H1 (cell line): ENCODE results near the gene SPOP. TPM values are rescaled to one million over a fixed set of nuclear protein-coding genes. Genes with fewer than 3 reads are reported as not detected.

Experiments
- CTCF ChIA-PET: fragments of 300-600 bp; sonication (Branson Sonifier 250); formaldehyde crosslinking; loops from one replicate; lab custom pipeline; 2021; ENCODE audit not compliant: partially characterized antibody; lab: Charles Lee
- POLR2A ChIA-PET: fragments of 300-600 bp; sonication (Branson Sonifier 250); formaldehyde crosslinking; loops from one replicate; lab custom pipeline; 2021; ENCODE audit warnings: inconsistent platforms; ENCODE audit not compliant: partially characterized antibody; lab: Charles Lee
- DNase-seq, 2 experiments: peaks; one replicate each; pipeline versions ENCODE4 v3.0.0 to v3.0.0-alpha.2; 2010 to 2022; ENCODE audit warnings: low spot score in 2 of 2, low read depth in 1 of 2, mixed read lengths in 1 of 2
- FAIRE-seq: peaks from 2 replicates; lab custom pipeline; 2011; peaks lifted over from hg19 to GRCh38; lab: Jason Lieb, UNC
- H2AFZ ChIP-seq: 2 replicates; pipeline ENCODE4 v1.8.1; 2012; ENCODE audit warnings: low read length, inconsistent platforms
- H2AK5ac ChIP-seq: 2 replicates; pipeline ENCODE4 v1.6.1; 2013; ENCODE audit warnings: low read depth, low read length
- H2BK120ac ChIP-seq: replicated peaks from 2 replicates; pipeline ENCODE3; 2013; ENCODE audit warnings: low read depth, low read length, inconsistent platforms
- H2BK12ac ChIP-seq: 2 replicates; pipeline ENCODE4 v1.6.1; 2013; ENCODE audit warnings: low read depth, low read length
- H2BK15ac ChIP-seq: 2 replicates; pipeline ENCODE4 v1.6.1; 2013; ENCODE audit warnings: low read length
- H2BK20ac ChIP-seq: 2 replicates; pipeline ENCODE4 v1.6.1; 2013; ENCODE audit warnings: low read length
- H2BK5ac ChIP-seq: 2 replicates; pipeline ENCODE4 v1.6.1; 2013; ENCODE audit warnings: low read depth, low read length
- H3K14ac ChIP-seq: 2 replicates; pipeline ENCODE4 v1.6.1; 2013; ENCODE audit warnings: inconsistent platforms; ENCODE audit not compliant: insufficient read length
- H3K18ac ChIP-seq: 2 replicates; pipeline ENCODE4 v1.6.1; 2013; ENCODE audit warnings: low read length; ENCODE audit errors: extremely low read depth
- H3K23ac ChIP-seq: 2 replicates; pipeline ENCODE4 v1.6.1; 2013; ENCODE audit warnings: inconsistent platforms; ENCODE audit not compliant: insufficient read length
- H3K23me2 ChIP-seq: 2 replicates; pipeline ENCODE4 v1.6.1; 2013; ENCODE audit warnings: low read depth, low read length
- H3K27ac ChIP-seq: 2 replicates; pipeline ENCODE4 v1.6.1; 2011; ENCODE audit warnings: low read depth, low read length, inconsistent platforms
- H3K27me3 ChIP-seq, 4 experiments: replicated peaks in 1 of 4; 1 replicate in 1 of 4; 2 replicates in 3 of 4; pipeline versions ENCODE4 v1.6.1 to v1.8.1; 2011 to 2013; ENCODE audit warnings: low read length in 3 of 4, mild to moderate bottlenecking in 3 of 4, inconsistent platforms in 2 of 4, mixed read lengths in 2 of 4, moderate library complexity in 1 of 4; ENCODE audit not compliant: control insufficient read depth in 3 of 4, insufficient read depth in 3 of 4; ENCODE audit errors: extremely low read depth in 1 of 4
- H3K36me3 ChIP-seq, 4 experiments: 2 replicates each; pipeline versions ENCODE4 v1.6.1 to v1.8.1; 2011 to 2013; ENCODE audit warnings: mild to moderate bottlenecking in 4 of 4, low read length in 3 of 4, moderate library complexity in 2 of 4, control low read depth in 1 of 4, inconsistent platforms in 1 of 4; ENCODE audit not compliant: insufficient read depth in 4 of 4, control insufficient read depth in 2 of 4
- H3K4ac ChIP-seq: replicated peaks from 2 replicates; pipeline ENCODE3; 2013; ENCODE audit warnings: low read length, low read depth, mixed read lengths, inconsistent platforms; ENCODE audit not compliant: insufficient read length
- H3K4me1 ChIP-seq, 4 experiments: replicated peaks in 1 of 4; 1 replicate in 1 of 4; 2 replicates in 3 of 4; pipeline versions ENCODE4 v1.6.1 to v1.8.1; 2011 to 2013; ENCODE audit warnings: low read length in 3 of 4, inconsistent platforms in 2 of 4, mixed read lengths in 1 of 4; ENCODE audit not compliant: insufficient read depth in 4 of 4, control insufficient read depth in 3 of 4
- H3K4me2 ChIP-seq, 2 experiments: 2 replicates each; pipeline versions ENCODE4 v1.6.1 to v1.8.1; 2011 to 2013; ENCODE audit warnings: low read depth in 2 of 2, low read length in 2 of 2, control low read depth in 1 of 2, inconsistent platforms in 1 of 2, mild to moderate bottlenecking in 1 of 2; ENCODE audit not compliant: insufficient read depth in 1 of 2
- H3K4me3 ChIP-seq, 4 experiments: fragments of 200-600, 300-600 bp in 1 of 4; sonication (generic), shearing (Covaris generic), sonication (Bioruptor Twin) in 1 of 4; 2 replicates each; pipeline versions ENCODE4 v1.5.1 to v1.8.1; 2011 to 2016; ENCODE audit warnings: low read length in 4 of 4, low read depth in 3 of 4, control low read depth in 2 of 4, inconsistent platforms in 2 of 4, mild to moderate bottlenecking in 2 of 4, mixed read lengths in 1 of 4, moderate library complexity in 1 of 4; ENCODE audit not compliant: insufficient read depth in 2 of 4; ENCODE audit errors: extremely low read depth in 1 of 4
- H3K56ac ChIP-seq: replicated peaks from 2 replicates; pipeline ENCODE3; 2013; ENCODE audit warnings: low read depth, mild to moderate bottlenecking, mixed read lengths, low read length, inconsistent platforms; ENCODE audit not compliant: insufficient read length
- H3K79me1 ChIP-seq: 2 replicates; pipeline ENCODE4 v1.6.1; 2013; ENCODE audit warnings: low read depth, low read length, control low read depth
- H3K79me2 ChIP-seq, 2 experiments: 2 replicates each; pipeline versions ENCODE4 v1.6.1 to v1.8.1; 2012 to 2013; ENCODE audit warnings: low read length in 2 of 2, mild to moderate bottlenecking in 2 of 2, inconsistent platforms in 1 of 2; ENCODE audit not compliant: insufficient read depth in 2 of 2, control insufficient read depth in 1 of 2
- H3K9ac ChIP-seq, 4 experiments: replicated peaks in 1 of 4; 1 replicate in 1 of 4; 2 replicates in 3 of 4; pipeline versions ENCODE4 v1.6.1 to v1.8.1; 2011 to 2013; ENCODE audit warnings: low read depth in 3 of 4, low read length in 3 of 4, control low read depth in 2 of 4, mild to moderate bottlenecking in 2 of 4, moderate library complexity in 2 of 4, inconsistent platforms in 1 of 4; ENCODE audit errors: extremely low read depth in 1 of 4
- H3K9me3 ChIP-seq, 2 experiments: 2 replicates each; pipeline versions ENCODE4 v1.6.1 to v1.8.1; 2012 to 2013; ENCODE audit warnings: mild to moderate bottlenecking in 2 of 2, moderate library complexity in 2 of 2, control low read depth in 1 of 2, inconsistent platforms in 1 of 2, low read depth in 1 of 2, low read length in 1 of 2, mixed read lengths in 1 of 2; ENCODE audit not compliant: insufficient read depth in 2 of 2
- H4K20me1 ChIP-seq, 2 experiments: replicated peaks in 1 of 2; 2 replicates each; pipeline versions ENCODE3 to v1.8.1; 2011 to 2013; ENCODE audit warnings: inconsistent platforms in 2 of 2, low read length in 2 of 2, mild to moderate bottlenecking in 1 of 2; ENCODE audit not compliant: insufficient read depth in 2 of 2, control insufficient read depth in 1 of 2
- H4K5ac ChIP-seq: 2 replicates; pipeline ENCODE4 v1.6.1; 2013; ENCODE audit warnings: low read length, low read depth, mixed read lengths, inconsistent platforms; ENCODE audit not compliant: insufficient read length
- H4K8ac ChIP-seq: 2 replicates; pipeline ENCODE4 v1.8.0; 2013; ENCODE audit warnings: mild to moderate bottlenecking, moderate library complexity, low read length, inconsistent platforms; ENCODE audit not compliant: insufficient read depth; ENCODE audit errors: extremely low read depth
- H4K91ac ChIP-seq: replicated peaks from 2 replicates; pipeline ENCODE3; 2013; ENCODE audit warnings: low read length, mixed read lengths, inconsistent platforms; ENCODE audit not compliant: insufficient read length
- BCL11A ChIP-seq, 2 experiments: IDR thresholded peaks; one replicate each; pipeline ENCODE4 v1.6.1; 2011; ENCODE audit warnings: low read depth in 2 of 2, low read length in 2 of 2, mild to moderate bottlenecking in 2 of 2
- CBX8 ChIP-seq: fragments of 300-800, 300-1000 bp; sonication (generic); IDR thresholded peaks from 2 replicates; pipeline ENCODE4 v1.7.1; 2016; ENCODE audit warnings: low read depth, low read length, borderline replicate concordance
- CHD1 ChIP-seq: IDR thresholded peaks from 2 replicates; pipeline ENCODE4 v1.6.1; 2012; ENCODE audit warnings: low read depth, low read length, improper control_type of control experiment
- CREB1 ChIP-seq: IDR thresholded peaks from 2 replicates; pipeline ENCODE4 v1.6.1; 2012; ENCODE audit warnings: inconsistent platforms
- GABPA ChIP-seq: IDR thresholded peaks from 2 replicates; pipeline ENCODE4 v1.6.1; 2011; ENCODE audit warnings: mild to moderate bottlenecking, low read length, moderate library complexity, borderline replicate concordance; ENCODE audit not compliant: insufficient read depth
- KDM1A ChIP-seq: fragments of 200-600, 300-600 bp; sonication (generic); IDR thresholded peaks from 2 replicates; pipeline ENCODE4 v1.7.1; 2016; ENCODE audit warnings: mild to moderate bottlenecking, low read length, borderline replicate concordance
- POLR2A ChIP-seq, 2 experiments: IDR thresholded peaks; 1 replicate in 1 of 2; 2 replicates in 1 of 2; pipeline ENCODE4 v1.6.1; 2011; ENCODE audit warnings: low read depth in 2 of 2, low read length in 2 of 2, mild to moderate bottlenecking in 2 of 2; ENCODE audit errors: control extremely low read depth in 1 of 2
- RAD21 ChIP-seq, 2 experiments: IDR thresholded peaks in 1 of 2; conservative IDR thresholded peaks in 1 of 2; 2 replicates each; pipeline ENCODE4 v1.6.1; 2011; ENCODE audit warnings: low read depth in 2 of 2, low read length in 2 of 2, improper control_type of control experiment in 1 of 2, inconsistent platforms in 1 of 2, mild to moderate bottlenecking in 1 of 2, moderate library complexity in 1 of 2
- SIN3A ChIP-seq, 2 experiments: IDR thresholded peaks in 1 of 2; conservative IDR thresholded peaks in 1 of 2; 2 replicates each; pipeline ENCODE4 v1.6.1; 2011 to 2012; ENCODE audit warnings: low read length in 2 of 2, improper control_type of control experiment in 1 of 2, low read depth in 1 of 2, mild to moderate bottlenecking in 1 of 2
- SIX5 ChIP-seq: IDR thresholded peaks from 2 replicates; pipeline ENCODE4 v1.6.1; 2011; ENCODE audit warnings: mild to moderate bottlenecking, low read depth, low read length
- SRF ChIP-seq: IDR thresholded peaks from 2 replicates; pipeline ENCODE4 v1.6.1; 2011; ENCODE audit warnings: mild to moderate bottlenecking, low read depth, low read length, moderate library complexity
- TCF12 ChIP-seq: IDR thresholded peaks from 2 replicates; pipeline ENCODE4 v1.6.1; 2011; ENCODE audit warnings: low read depth, mild to moderate bottlenecking, low read length
- YY1 ChIP-seq: IDR thresholded peaks from 2 replicates; pipeline ENCODE4 v1.6.1; 2011; ENCODE audit warnings: low read depth, mild to moderate bottlenecking, low read length
- ZNF274 ChIP-seq: IDR thresholded peaks from 2 replicates; pipeline ENCODE4 v1.7.0; 2012; ENCODE audit warnings: low read length, borderline replicate concordance; ENCODE audit errors: extremely low read depth
- WGBS, 2 experiments: shearing (Covaris generic) in 1 of 2; methylation state at CpG; one replicate each; pipeline versions ENCODE4 v1.1.6 to v1.1.7; 2013 to 2015; ENCODE audit warnings: low lambda C conversion rate in 2 of 2, mixed read lengths in 2 of 2, inconsistent platforms in 1 of 2, low coverage in 1 of 2, missing lambda C conversion rate in 1 of 2; ENCODE audit not compliant: insufficient replicate concordance in 2 of 2, insufficient coverage in 1 of 2, insufficient read length in 1 of 2; ENCODE audit errors: extremely low coverage in 1 of 2, missing lambda C conversion rate in 1 of 2; 5-methylcytosine and 5-hydroxymethylcytosine counted together
- polyA plus RNA-seq, 7 experiments: library from polyadenylated mRNA; depleted of rRNA in 3 of 7; stranded (reverse) in 5 of 7; unstranded in 2 of 7; fragments of >200 nt in 5 of 7; fragments of 200-250 nt in 2 of 7; gene quantifications; 1 replicate in 5 of 7; 2 replicates in 1 of 7; 4 replicates in 1 of 7; pipeline versions ENCODE4 v1.2.1 to v1.2.3, GENCODE V29; 2011 to 2013; ENCODE audit warnings: missing spikeins in 2 of 7, mixed read lengths in 2 of 7
- total RNA-seq: library from RNA; stranded (reverse); fragmentation: NEBNext Ultra II Directional; extraction: Animal tissue kit (Norgen Biotek cat#: 25700); gene quantifications from 2 replicates; pipeline ENCODE4 v1.2.1, GENCODE V29; 2021
- TF ChIP-seq, protein P1 (sequence below): IDR thresholded peaks from 2 replicates; pipeline ENCODE4 v1.6.1; 2012; ENCODE audit warnings: inconsistent platforms

Gene SPOP
- total and polyA plus RNA-seq, 2 of the 8 experiments (the other 6 are each of a cell fraction or from before 2014, with no cell fraction given) = 13.3 to 25.6 TPM

DNA sequence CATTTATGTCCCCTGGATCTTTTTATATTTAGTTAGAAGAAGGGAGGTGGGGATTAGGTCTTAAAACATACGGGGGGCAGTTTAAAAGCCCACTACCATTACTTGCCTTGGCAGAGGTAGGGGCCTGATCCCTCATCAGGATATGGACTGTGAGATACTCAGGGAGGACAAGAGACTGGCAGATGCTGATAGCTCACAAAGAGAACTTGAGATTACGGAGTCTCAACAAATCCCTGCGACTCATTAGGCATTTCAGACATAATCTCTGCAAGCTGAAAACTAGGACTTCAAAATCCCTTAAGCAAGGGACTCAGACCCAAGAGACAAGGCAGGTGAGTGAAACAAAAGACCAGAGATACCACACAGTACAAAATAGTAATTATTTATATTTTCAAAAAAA lies 79.0 kb downstream of the SPOP start:
- H2AFZ ChIP-seq = no peak overlapping the region
- POLR2A ChIA-PET = interaction anchor here (0.6 to 1.2 kb wide), 5 partner anchors 10 to 1588 kb away, joined by 3 to 4 read pairs (median 3); no protein-coding TSS in a partner anchor
- TF ChIP-seq TCF12 = no peak
- no peak for TF ChIP-seq SIN3A (conservative IDR thresholded peaks at IDR 0.05 in 1 of 2, IDR thresholded peaks at IDR 0.05 in 1 of 2; ENCODE audit: low read depth in 1 of 2, low read length in 2 of 2)
- TF ChIP-seq ZNF274 = no peak
- no peak for TF ChIP-seq CBX8
- no peak for TF ChIP-seq SRF
- TF ChIP-seq GABPA = no peak
- TF ChIP-seq, protein P1, sequence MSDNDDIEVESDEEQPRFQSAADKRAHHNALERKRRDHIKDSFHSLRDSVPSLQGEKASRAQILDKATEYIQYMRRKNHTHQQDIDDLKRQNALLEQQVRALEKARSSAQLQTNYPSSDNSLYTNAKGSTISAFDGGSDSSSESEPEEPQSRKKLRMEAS = no peak
- no peak for TF ChIP-seq CHD1
- no peak for TF ChIP-seq YY1
- no peak for TF ChIP-seq BCL11A (IDR thresholded peaks at IDR 0.05; ENCODE audit: low read depth in 2 of 2, low read length in 2 of 2)
- TF ChIP-seq KDM1A = no peak
- no peak for TF ChIP-seq CREB1
- no peak for TF ChIP-seq POLR2A (IDR thresholded peaks at IDR 0.05; ENCODE audit: control extremely low read depth in 1 of 2, low read depth in 2 of 2, low read length in 2 of 2)
- no peak for TF ChIP-seq RAD21 (IDR thresholded peaks at IDR 0.05 in 1 of 2, conservative IDR thresholded peaks at IDR 0.05 in 1 of 2; ENCODE audit: low read depth in 2 of 2, low read length in 2 of 2)
- no peak for TF ChIP-seq SIX5

More for the DNA sequence above, 79.0 kb downstream of the SPOP start:
- Histone ChIP-seq H3K18ac (no peak overlapping the region), H2BK20ac (no peak overlapping the region), H3K23ac (no peak overlapping the region), H3K27me3 (no peaks in the 10 kb centered on the region), H3K4ac (no peak overlapping the region), H3K56ac (no peak overlapping the region), H2BK5ac (no peak overlapping the region), H2AK5ac (no peak overlapping the region), H3K9ac (no peak overlapping the region), H3K4me1 (no peaks in the 10 kb centered on the region), H3K79me2 (no peaks in the 10 kb centered on the region), H4K5ac (no peak overlapping the region), H3K36me3 (peaks cover 3 to 30% (median 18%) of the 10 kb centered on the region in 4 experiments), H3K4me2 (no peak overlapping the region), H3K4me3 (no peak overlapping the region), H3K27ac (no peak overlapping the region), H4K20me1 (peaks cover 0 to 3% of the 10 kb centered on the region in 2 experiments), H3K79me1 (no peaks in the 10 kb centered on the region), H4K8ac (no peak overlapping the region), H2BK12ac (no peak overlapping the region), H4K91ac (no peak overlapping the region), H3K9me3 (no peaks in the 10 kb centered on the region), H3K14ac (no peak overlapping the region), H2BK15ac (no peak overlapping the region), H3K23me2 (no peaks in the 10 kb centered on the region), H2BK120ac (no peak overlapping the region)
- FAIRE-seq (no peak), DNase-seq (no peak)
- 88% methylated on average over 3 of the region's 3 CpGs; no CpG with 5 or more reads in 1 of the 2 experiments for WGBS, 2 experiments
- CTCF ChIA-PET = interaction anchor here (0.7 to 1.6 kb wide), 6 partner anchors 9 to 28 kb away, joined by 3 to 5 read pairs (median 4); no protein-coding TSS in a partner anchor
